GM23338 (cell line): ENCODE measurements around the gene ARHGAP42. TPM values are rescaled to one million over a fixed set of nuclear protein-coding genes. Genes with fewer than 3 reads are reported as not detected.

Source experiments
- ATAC-seq: fragments of 200-7000 bp; cut with Tn5 transposase; 3 replicates; pipeline ENCODE4 v1.9.1; 2020
- DNase-seq: peaks from one replicate; pipeline ENCODE4 v3.0.0-alpha.2; 2015; ENCODE audit warnings: low spot score
- H2AFZ ChIP-seq: fragments of 200-600 bp; sonication (generic); 2 replicates; pipeline ENCODE4 v1.8.0; 2016; ENCODE audit warnings: antibody characterized with exemption, mild to moderate bottlenecking, moderate library complexity
- H3F3A ChIP-seq: fragments of 200-600 bp; sonication (generic); replicated peaks from 2 replicates; pipeline ENCODE4 v1.8.0; 2017; ENCODE audit warnings: antibody characterized with exemption, mixed run types, low read depth
- H3K27ac ChIP-seq: fragments of 200-600 bp; sonication (generic); 2 replicates; pipeline ENCODE4 v1.6.1; 2016; ENCODE audit warnings: low read depth
- H3K27me3 ChIP-seq: fragments of 200-600 bp; sonication (generic); 2 replicates; pipeline ENCODE4 v1.8.0; 2016; ENCODE audit warnings: mild to moderate bottlenecking, mixed run types, moderate library complexity; ENCODE audit not compliant: insufficient read depth
- H3K36me3 ChIP-seq: fragments of 200-600 bp; sonication (generic); 2 replicates; pipeline ENCODE4 v1.8.0; 2016; ENCODE audit warnings: mild to moderate bottlenecking; ENCODE audit not compliant: insufficient read depth
- H3K4me1 ChIP-seq: fragments of 200-600 bp; sonication (generic); 2 replicates; pipeline ENCODE4 v1.8.0; 2016; ENCODE audit warnings: mild to moderate bottlenecking, moderate library complexity; ENCODE audit not compliant: insufficient read depth
- H3K4me2 ChIP-seq: fragments of 200-600 bp; sonication (generic); 2 replicates; pipeline ENCODE4 v1.7.1; 2017; ENCODE audit warnings: mixed run types
- H3K4me3 ChIP-seq: fragments of 200-600 bp; sonication (generic); 2 replicates; pipeline ENCODE4 v1.6.1; 2016; ENCODE audit warnings: mixed run types
- H3K79me2 ChIP-seq: fragments of 200-600 bp; sonication (generic); replicated peaks from 2 replicates; pipeline ENCODE4 v1.8.0; 2017; ENCODE audit warnings: mild to moderate bottlenecking; ENCODE audit not compliant: insufficient read depth
- H3K9me2 ChIP-seq: fragments of 200-600 bp; sonication (generic); 2 replicates; pipeline ENCODE4 v1.8.0; 2017; ENCODE audit not compliant: insufficient read depth
- H4K20me1 ChIP-seq: fragments of 200-600 bp; sonication (generic); replicated peaks from 2 replicates; pipeline ENCODE4 v1.8.0; 2017; ENCODE audit warnings: mild to moderate bottlenecking; ENCODE audit not compliant: insufficient read depth
- H3K27ac Mint-ChIP-seq: 2 replicates; pipeline ENCODE4 v1.8.0; 2020; ENCODE audit warnings: inconsistent platforms, mild to moderate bottlenecking, moderate library complexity, mixed read lengths
- H3K27me3 Mint-ChIP-seq: 3 replicates; pipeline ENCODE4 v1.8.0; 2022; ENCODE audit warnings: low read depth, mild to moderate bottlenecking, moderate library complexity, mixed read lengths, inconsistent platforms; ENCODE audit not compliant: insufficient read depth, poor library complexity
- H3K36me3 Mint-ChIP-seq: 3 replicates; pipeline ENCODE4 v1.8.0; 2021; ENCODE audit warnings: low read depth, mild to moderate bottlenecking, inconsistent platforms, moderate library complexity, mixed read lengths
- H3K4me1 Mint-ChIP-seq: 3 replicates; pipeline ENCODE4 v1.8.0; 2020; ENCODE audit warnings: mild to moderate bottlenecking, inconsistent platforms, mixed read lengths
- H3K4me3 Mint-ChIP-seq: 3 replicates; pipeline ENCODE4 v1.8.0; 2021; ENCODE audit warnings: moderate library complexity, mild to moderate bottlenecking, inconsistent platforms, mixed read lengths
- H3K9me3 Mint-ChIP-seq: 3 replicates; pipeline ENCODE4 v1.8.0; 2020; ENCODE audit warnings: moderate library complexity, mild to moderate bottlenecking, inconsistent platforms, mixed read lengths
- CREB1 ChIP-seq: fragments of 250-450 bp; sonication (Bioruptor Pico); IDR thresholded peaks from 2 replicates; pipeline ENCODE4 v1.5.0; 2020; ENCODE audit warnings: low read depth, mild to moderate bottlenecking, moderate library complexity
- CTCF ChIP-seq, 2 experiments: fragments of 200-600 bp in 1 of 2; sonication (generic) in 1 of 2; conservative IDR thresholded peaks; 2 replicates each; pipeline versions ENCODE4 v1.5.1 to v1.6.1; 2016 to 2017; ENCODE audit warnings: antibody characterized with exemption in 2 of 2, low read depth in 2 of 2, mild to moderate bottlenecking in 2 of 2, moderate library complexity in 1 of 2
- ETS1 ChIP-seq: IDR thresholded peaks from 2 replicates; pipeline ENCODE4 v1.6.1; 2016; ENCODE audit warnings: antibody characterized with exemption
- EZH2 ChIP-seq: fragments of 200-600 bp; sonication (generic); IDR thresholded peaks from one replicate; pipeline ENCODE4 v1.8.0; 2017; ENCODE audit warnings: antibody characterized with exemption, mild to moderate bottlenecking, low read depth; ENCODE audit not compliant: unreplicated experiment
- EZH2phosphoT487 ChIP-seq: fragments of 200-600 bp; sonication (generic); IDR thresholded peaks from one replicate; pipeline ENCODE4 v1.8.1; 2018; ENCODE audit warnings: antibody characterized with exemption; ENCODE audit not compliant: unreplicated experiment
- JUNB ChIP-seq: IDR thresholded peaks from one replicate; pipeline ENCODE4 v1.6.1; 2016; ENCODE audit warnings: antibody characterized with exemption; ENCODE audit not compliant: unreplicated experiment
- NANOG ChIP-seq: IDR thresholded peaks from 2 replicates; pipeline ENCODE4 v1.6.1; 2016; ENCODE audit warnings: antibody characterized with exemption, borderline replicate concordance
- POLR2AphosphoS5 ChIP-seq: IDR thresholded peaks from 2 replicates; pipeline ENCODE4 v1.6.1; 2016; ENCODE audit warnings: antibody characterized with exemption, low read depth
- REST ChIP-seq: IDR thresholded peaks from one replicate; pipeline ENCODE4 v1.6.1; 2018; ENCODE audit warnings: antibody characterized with exemption; ENCODE audit not compliant: unreplicated experiment
- STAT1 ChIP-seq: IDR thresholded peaks from one replicate; pipeline ENCODE4 v1.6.1; 2016; ENCODE audit warnings: antibody characterized with exemption; ENCODE audit not compliant: unreplicated experiment
- ZNF114 ChIP-seq: fragments of 250-450 bp; sonication (Bioruptor Pico); IDR thresholded peaks from 2 replicates; pipeline ENCODE4 v1.5.0; 2020; ENCODE audit warnings: mild to moderate bottlenecking, moderate library complexity
- ZNF331 ChIP-seq: fragments of 250-450 bp; sonication (Bioruptor Pico); IDR thresholded peaks from 2 replicates; pipeline ENCODE4 v1.5.0; 2020; ENCODE audit warnings: low read depth, mild to moderate bottlenecking, moderate library complexity
- ZNF462 ChIP-seq: fragments of 250-450 bp; sonication (Bioruptor Pico); IDR thresholded peaks from 2 replicates; pipeline ENCODE4 v1.5.0; 2020; ENCODE audit warnings: mild to moderate bottlenecking, moderate library complexity
- polyA plus RNA-seq: library from polyadenylated mRNA; unstranded; fragments of >200 nt; fragmentation: Nextera tagmentation; extraction: Ambion mirVana; gene quantifications from 2 replicates; pipeline ENCODE4 v1.2.1, GENCODE V29; 2016
- total RNA-seq: library from RNA; depleted of rRNA; stranded (reverse); fragments of >200 nt; shearing (Covaris generic); gene quantifications from 2 replicates; pipeline ENCODE4 v1.2.3, GENCODE V29; 2014

The ARHGAP42 gene
- total and polyA plus RNA-seq, 2 experiments from 2014 or later = 23.7 to 35.7 TPM

- Mint-ChIP-seq H3K36me3 (no peaks in the 10 kb centered on the region), H3K27ac (no peak overlapping the region), H3K4me1 (peaks cover 2% of the 10 kb centered on the region; the same call in 2 of the 3 replicates), H3K4me3 (no peak overlapping the region), H3K9me3 (no peaks in the 10 kb centered on the region), H3K27me3 (no peaks in the 10 kb centered on the region)
- Histone ChIP-seq H3K36me3 (no peaks in the 10 kb centered on the region), H3K79me2 (no peaks in the 10 kb centered on the region), H3K4me3 (no peak overlapping the region), H2AFZ (no peak overlapping the region), H3K27ac (no peak overlapping the region), H3K4me1 (no peaks in the 10 kb centered on the region), H3K4me2 (no peak overlapping the region), H3F3A (no peaks in the 10 kb centered on the region), H3K27me3 (no peaks in the 10 kb centered on the region), H3K9me2 (peaks cover 4% of the 10 kb centered on the region), H4K20me1 (no peaks in the 10 kb centered on the region)
- TF ChIP-seq EZH2phosphoT487 (no peak), EZH2 (no peak), REST (no peak), CTCF (conservative IDR thresholded peaks at IDR 0.05; ENCODE audit: low read depth in 2 of 2) (no peak), CREB1 (CRISPR knock-in tag) (no peak), POLR2AphosphoS5 (no peak), NANOG (no peak), STAT1 (no peak), ETS1 (no peak), JUNB (no peak), ZNF462 (CRISPR knock-in tag) (no peak), ZNF114 (CRISPR knock-in tag) (no peak), ZNF331 (CRISPR knock-in tag) (no peak)
- ATAC-seq (no peak), DNase-seq (no peak)
Observed at GRCh38 chr11:100908746-100909145, 221.7 kb downstream of the ARHGAP42 start.
